ENCODE measurements around the gene NAV1. TPM values are rescaled to one million over a fixed set of nuclear protein-coding genes. Genes with fewer than 3 reads are reported as not detected.

The NAV1 gene
- total RNA-seq, 4 donors from 2014 or later = 22.9 to 49.2 (median 34.2) TPM

- Histone ChIP-seq H3K36me3 (no peaks in the 10 kb centered on the region), H3K9me3 (no peaks in the 10 kb centered on the region), H3K27me3 (no peaks in the 10 kb centered on the region), H3K4me3 (no peak overlapping the region), H3K27ac (peak overlapping the region in 2 of 4 donors; percentile 58 to 70), H3K4me1 (peaks cover 0 to 87% (median 39%) of the 10 kb centered on the region in 4 donors)
- WGBS, 2 donors = 79 to 85% methylated on average over 2 of the region's 2 CpGs
- TF ChIP-seq EP300 (IDR thresholded peaks at IDR 0.05) = no peak
- TF ChIP-seq CTCF (IDR thresholded peaks at IDR 0.05) = no peak
- no peak for TF ChIP-seq POLR2A (IDR thresholded peaks at IDR 0.05)
- DNase-seq (ENCODE audit: low spot score in 2 of 2) = no peak
Observed at GRCh38 chr1:201563406-201563780, 24.5 kb downstream of the NAV1 start.

GRCh38 chr1:201563941-201564340, 25.0 kb downstream of the NAV1 start:
- no peak overlapping the region for H3K4me3 ChIP-seq
- peak overlapping the region in 2 of 4 donors; percentile 58 to 87 for H3K27ac ChIP-seq
- H3K36me3 ChIP-seq = no peaks in the 10 kb centered on the region
- 78 to 93% methylated on average over 3 of the region's 3 CpGs for WGBS, 2 donors
- H3K9me3 ChIP-seq = no peaks in the 10 kb centered on the region
- H3K4me1 ChIP-seq = peaks cover 0 to 89% (median 38%) of the 10 kb centered on the region in 4 donors
- no peak for DNase-seq (ENCODE audit: low spot score in 2 of 2)
- TF ChIP-seq POLR2A (IDR thresholded peaks at IDR 0.05) (no peak), CTCF (IDR thresholded peaks at IDR 0.05) (no peak), EP300 (IDR thresholded peaks at IDR 0.05) (no peak)
- H3K27me3 ChIP-seq = no peaks in the 10 kb centered on the region

- no peaks in the 10 kb centered on the region for H3K27me3 ChIP-seq
- peak in 1 of 2 donors; percentile 30 for DNase-seq (ENCODE audit: low spot score in 2 of 2)
- TF ChIP-seq POLR2A (IDR thresholded peaks at IDR 0.05) = no peak
- peak in 1 of 2 donors; percentile 95 for TF ChIP-seq EP300 (IDR thresholded peaks at IDR 0.05)
- TF ChIP-seq CTCF (IDR thresholded peaks at IDR 0.05) = peak in 1 of 5 experiments; percentile 22
- peak overlapping the region in 2 of 4 donors; percentile 60 to 87 for H3K27ac ChIP-seq
- no peaks in the 10 kb centered on the region for H3K36me3 ChIP-seq
- H3K4me1 ChIP-seq = peaks cover 0 to 76% (median 34%) of the 10 kb centered on the region in 4 donors
- no peak overlapping the region for H3K4me3 ChIP-seq
- H3K9me3 ChIP-seq = no peaks in the 10 kb centered on the region
- 45 to 58% methylated on average over 12 of the region's 12 CpGs for WGBS, 2 donors
Observed at GRCh38 chr1:201565024-201565730, 26.2 kb downstream of the NAV1 start.

- Histone ChIP-seq H3K27me3 (no peaks in the 10 kb centered on the region), H3K4me1 (peaks cover 0 to 69% (median 31%) of the 10 kb centered on the region in 4 donors), H3K4me3 (no peak overlapping the region), H3K9me3 (no peaks in the 10 kb centered on the region), H3K36me3 (no peaks in the 10 kb centered on the region), H3K27ac (peak overlapping the region in 2 of 4 donors; percentile 60 to 87)
- TF ChIP-seq EP300 (IDR thresholded peaks at IDR 0.05) = peak in 1 of 2 donors; percentile 6
- TF ChIP-seq CTCF (IDR thresholded peaks at IDR 0.05) = no peak
- 63 to 72% methylated on average over 12 of the region's 12 CpGs for WGBS, 2 donors
- no peak for DNase-seq (ENCODE audit: low spot score in 2 of 2)
Observed at GRCh38 chr1:201565771-201566528, 27.0 kb downstream of the NAV1 start.

- Histone ChIP-seq H3K9me3 (no peaks in the 10 kb centered on the region), H3K27ac (peak overlapping the region in 2 of 4 donors; percentile 60 to 87), H3K4me3 (no peak overlapping the region), H3K4me1 (peaks cover 0 to 65% (median 29%) of the 10 kb centered on the region in 4 donors), H3K27me3 (no peaks in the 10 kb centered on the region), H3K36me3 (no peaks in the 10 kb centered on the region)
- no peak for DNase-seq (ENCODE audit: low spot score in 2 of 2)
- TF ChIP-seq CTCF (IDR thresholded peaks at IDR 0.05) (no peak), POLR2A (IDR thresholded peaks at IDR 0.05) (no peak), EP300 (IDR thresholded peaks at IDR 0.05) (no peak)
- 37 to 58% methylated on average over 2 of the region's 2 CpGs for WGBS, 2 donors
Observed at GRCh38 chr1:201566529-201566823, 27.5 kb downstream of the NAV1 start.
